Chondrocyte (in vitro differentiated cells): ENCODE data around the gene FBXW5. TPM values are rescaled to one million over a fixed set of nuclear protein-coding genes. Genes with fewer than 3 reads are reported as not detected.

ENCODE experiments used
- DNase-seq: peaks from one replicate; pipeline ENCODE4 v3.0.0; 2021; ENCODE audit warnings: mixed read lengths, low spot score
- H3K27ac Mint-ChIP-seq: one replicate; pipeline ENCODE4 v1.8.0; 2021; ENCODE audit warnings: mild to moderate bottlenecking, moderate library complexity, mixed read lengths; ENCODE audit not compliant: unreplicated experiment
- H3K27me3 Mint-ChIP-seq: 2 replicates; pipeline ENCODE4 v1.8.0; 2021; ENCODE audit warnings: low read depth, mixed read lengths
- H3K36me3 Mint-ChIP-seq: 2 replicates; pipeline ENCODE4 v1.8.0; 2021; ENCODE audit warnings: low read depth, mixed read lengths
- H3K4me1 Mint-ChIP-seq: 2 replicates; pipeline ENCODE4 v1.8.0; 2021; ENCODE audit warnings: low read depth, mild to moderate bottlenecking, mixed read lengths
- H3K4me3 Mint-ChIP-seq: one replicate; pipeline ENCODE4 v1.8.0; 2021; ENCODE audit warnings: mild to moderate bottlenecking, moderate library complexity, mixed read lengths; ENCODE audit not compliant: unreplicated experiment
- H3K9me3 Mint-ChIP-seq: 2 replicates; pipeline ENCODE4 v1.8.0; 2021; ENCODE audit warnings: low read depth, mixed read lengths
- total RNA-seq: library from RNA; stranded (reverse); gene quantifications from 3 replicates; pipeline ENCODE4 v1.2.1, GENCODE V29; 2021
- TF ChIP-seq, protein P1 (sequence below): fragments of 200-600 bp; sonication (generic); IDR thresholded peaks from 2 replicates; pipeline ENCODE4 v1.5.0; 2021; ENCODE audit warnings: antibody characterized with exemption, mild to moderate bottlenecking, moderate library complexity

The FBXW5 gene
- total RNA-seq, 1 donor from 2014 or later: 87.5 TPM

DNA sequence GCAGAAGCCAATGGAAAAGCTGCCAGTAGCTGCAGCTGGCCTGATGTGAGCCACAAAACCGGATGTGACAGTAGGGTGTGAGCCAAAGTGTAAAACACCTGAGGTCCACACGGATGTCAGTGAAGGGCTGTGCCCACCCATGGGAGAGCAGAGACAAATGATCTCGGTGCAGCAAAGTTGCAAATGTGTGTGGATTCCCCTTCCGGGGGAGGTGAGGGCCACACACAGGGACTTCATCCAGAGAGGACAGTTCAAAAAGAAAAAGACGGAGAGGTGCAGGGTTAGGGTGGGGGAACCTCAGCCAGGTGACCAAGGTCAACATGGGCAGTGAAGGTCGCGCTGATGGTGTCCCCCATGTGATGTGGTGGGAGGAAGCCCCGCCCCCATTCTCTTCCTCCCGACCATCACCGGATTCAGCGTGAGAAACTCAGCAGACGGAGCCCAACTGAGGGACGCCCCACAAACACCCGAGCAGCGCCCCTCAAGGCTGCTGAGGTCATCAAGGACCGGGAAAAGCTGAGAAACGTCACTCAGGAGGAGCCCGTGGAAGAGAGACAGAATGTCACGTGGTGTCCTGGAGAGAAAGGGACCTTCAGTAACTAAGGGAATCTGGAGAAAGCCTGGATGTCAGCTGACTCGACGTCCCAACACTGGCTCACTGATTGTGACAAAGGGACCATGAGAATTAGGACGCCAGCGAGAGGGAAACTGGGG is 21.4 kb upstream of the FBXW5 start:
- H3K36me3 Mint-ChIP-seq: no peaks in the 10 kb centered on the region
- peaks cover 4% of the 10 kb centered on the region for H3K4me1 Mint-ChIP-seq
- H3K27me3 Mint-ChIP-seq: peaks cover 3% of the 10 kb centered on the region
- no peak overlapping the region for H3K27ac Mint-ChIP-seq
- H3K4me3 Mint-ChIP-seq: no peak overlapping the region
- H3K9me3 Mint-ChIP-seq: no peaks in the 10 kb centered on the region
- no peak for DNase-seq
- TF ChIP-seq, protein P1, sequence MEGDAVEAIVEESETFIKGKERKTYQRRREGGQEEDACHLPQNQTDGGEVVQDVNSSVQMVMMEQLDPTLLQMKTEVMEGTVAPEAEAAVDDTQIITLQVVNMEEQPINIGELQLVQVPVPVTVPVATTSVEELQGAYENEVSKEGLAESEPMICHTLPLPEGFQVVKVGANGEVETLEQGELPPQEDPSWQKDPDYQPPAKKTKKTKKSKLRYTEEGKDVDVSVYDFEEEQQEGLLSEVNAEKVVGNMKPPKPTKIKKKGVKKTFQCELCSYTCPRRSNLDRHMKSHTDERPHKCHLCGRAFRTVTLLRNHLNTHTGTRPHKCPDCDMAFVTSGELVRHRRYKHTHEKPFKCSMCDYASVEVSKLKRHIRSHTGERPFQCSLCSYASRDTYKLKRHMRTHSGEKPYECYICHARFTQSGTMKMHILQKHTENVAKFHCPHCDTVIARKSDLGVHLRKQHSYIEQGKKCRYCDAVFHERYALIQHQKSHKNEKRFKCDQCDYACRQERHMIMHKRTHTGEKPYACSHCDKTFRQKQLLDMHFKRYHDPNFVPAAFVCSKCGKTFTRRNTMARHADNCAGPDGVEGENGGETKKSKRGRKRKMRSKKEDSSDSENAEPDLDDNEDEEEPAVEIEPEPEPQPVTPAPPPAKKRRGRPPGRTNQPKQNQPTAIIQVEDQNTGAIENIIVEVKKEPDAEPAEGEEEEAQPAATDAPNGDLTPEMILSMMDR: no peak

DNA sequence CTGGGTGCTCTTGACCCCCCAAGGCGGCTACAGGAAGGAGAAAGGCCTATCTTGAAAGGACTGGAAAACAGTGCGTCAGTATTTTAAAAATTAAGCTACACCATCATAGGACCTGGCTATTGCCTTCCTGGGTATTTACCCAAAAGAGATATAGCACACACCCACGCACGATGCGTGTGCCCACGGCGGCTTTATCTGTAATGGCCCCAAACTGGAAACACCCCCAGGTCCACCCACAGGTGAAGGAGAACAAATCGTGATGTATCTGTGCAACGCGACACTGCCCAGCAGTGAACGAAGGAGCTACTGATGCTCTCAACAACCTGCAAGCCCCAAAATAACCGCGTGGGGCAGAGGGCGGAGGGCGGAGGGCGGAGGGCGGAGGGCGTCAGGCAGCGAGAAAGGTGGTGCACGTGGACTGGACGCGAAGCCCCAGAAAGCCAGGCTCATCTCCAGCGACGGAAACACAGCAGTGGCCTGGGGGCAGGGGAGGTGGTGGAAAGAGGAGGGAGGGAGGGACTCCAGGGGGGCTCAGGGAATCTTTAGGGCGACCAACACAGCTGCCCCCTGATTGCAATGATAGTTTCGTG is 20.4 kb upstream of the FBXW5 start:
- H3K4me3 Mint-ChIP-seq: no peak overlapping the region

DNA sequence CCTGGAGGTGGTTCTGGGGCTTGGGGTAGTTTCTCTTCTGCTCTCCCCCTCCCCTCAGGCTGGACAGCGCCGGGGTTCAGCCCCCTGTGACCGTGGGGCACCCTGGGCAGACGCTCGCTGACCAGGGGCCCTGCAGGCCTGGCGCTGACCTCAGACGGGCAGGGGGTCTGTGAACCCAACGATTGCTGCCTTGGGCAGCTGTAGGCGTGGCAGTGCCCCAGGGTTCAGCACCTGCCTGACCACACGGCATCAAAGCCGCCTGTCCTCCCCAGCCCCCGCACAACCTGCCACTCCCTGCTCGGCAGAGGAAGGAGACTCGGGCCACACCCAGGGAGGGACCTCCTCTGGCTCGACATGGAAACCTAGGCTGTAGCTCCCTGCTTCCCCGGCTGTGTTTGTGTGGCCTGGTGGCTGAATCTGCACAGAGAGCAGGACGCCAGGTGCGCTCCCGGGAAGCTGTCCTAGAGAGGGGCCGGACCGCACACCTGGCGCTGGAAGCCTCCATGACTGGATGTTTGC is 19.7 kb upstream of the FBXW5 start:
- peaks cover 4% of the 10 kb centered on the region for H3K4me1 Mint-ChIP-seq
- H3K36me3 Mint-ChIP-seq: no peaks in the 10 kb centered on the region

More for the DNA sequence above, 20.4 kb upstream of the FBXW5 start:
- H3K27ac Mint-ChIP-seq: no peak overlapping the region
- peaks cover 3% of the 10 kb centered on the region for H3K27me3 Mint-ChIP-seq
- DNase-seq: no peak
- H3K9me3 Mint-ChIP-seq: no peaks in the 10 kb centered on the region
- peaks cover 4% of the 10 kb centered on the region for H3K4me1 Mint-ChIP-seq
- H3K36me3 Mint-ChIP-seq: no peaks in the 10 kb centered on the region
- TF ChIP-seq, protein P1: no peak

DNA sequence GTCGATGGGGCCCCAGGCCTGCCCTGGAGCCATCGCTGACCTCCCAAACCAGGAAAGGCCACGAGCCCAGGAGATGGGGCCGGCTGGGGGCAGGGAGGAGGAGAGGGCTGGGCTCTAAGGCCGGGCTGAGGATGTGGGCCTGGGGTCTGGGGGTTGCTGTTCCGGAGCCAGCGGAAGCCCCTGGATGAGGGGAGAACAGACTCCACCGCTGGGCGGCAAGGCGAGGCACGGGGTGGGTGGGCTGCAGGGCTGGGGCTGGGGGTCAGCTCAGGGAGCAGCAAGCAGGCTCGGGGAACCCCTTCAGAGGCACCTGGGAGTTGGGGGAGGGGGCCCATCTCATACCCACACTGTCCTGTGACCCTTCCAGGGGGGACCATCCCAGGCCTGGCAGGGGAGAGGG is 19.2 kb upstream of the FBXW5 start:
- Mint-ChIP-seq H3K4me1 (peaks cover 4% of the 10 kb centered on the region), H3K4me3 (no peak overlapping the region), H3K27ac (no peak overlapping the region), H3K36me3 (no peaks in the 10 kb centered on the region), H3K27me3 (peaks cover 3% of the 10 kb centered on the region), H3K9me3 (no peaks in the 10 kb centered on the region)
- TF ChIP-seq, protein P1: no peak
- DNase-seq: no peak

More for the DNA sequence above, 19.7 kb upstream of the FBXW5 start:
- TF ChIP-seq, protein P1: no peak
- H3K27ac Mint-ChIP-seq: no peak overlapping the region
- H3K4me3 Mint-ChIP-seq: no peak overlapping the region
- no peaks in the 10 kb centered on the region for H3K9me3 Mint-ChIP-seq
- no peak for DNase-seq
- H3K27me3 Mint-ChIP-seq: peaks cover 3% of the 10 kb centered on the region

DNA sequence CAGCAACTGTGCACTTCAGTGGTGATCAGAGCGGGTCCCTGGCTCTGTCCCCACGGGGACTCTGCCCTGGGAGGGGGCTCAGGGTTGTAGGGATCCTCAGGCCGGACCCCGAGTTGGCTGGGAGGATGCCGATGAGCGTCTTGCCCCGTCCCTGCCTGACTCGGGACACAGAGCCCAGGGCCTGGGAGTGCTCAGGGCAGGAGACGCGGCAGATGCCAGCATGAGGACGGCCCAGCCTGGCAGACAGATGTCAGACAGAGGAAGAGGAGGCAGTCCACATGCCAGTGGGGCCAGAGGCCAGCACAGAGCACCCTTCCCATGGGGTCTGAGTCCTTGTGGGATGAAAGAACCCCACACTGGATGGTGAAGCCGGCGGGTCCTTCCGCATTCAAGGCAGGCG is 18.8 kb upstream of the FBXW5 start:
- Mint-ChIP-seq H3K4me3 (no peak overlapping the region), H3K9me3 (no peaks in the 10 kb centered on the region), H3K36me3 (no peaks in the 10 kb centered on the region), H3K27ac (no peak overlapping the region), H3K27me3 (peaks cover 3% of the 10 kb centered on the region), H3K4me1 (peaks cover 4% of the 10 kb centered on the region)
- no peak for DNase-seq
- TF ChIP-seq, protein P1: no peak
